Subcutaneous adipose tissue (tissue), 4 donors: ENCODE measurements around the gene GRIK2. TPM values are rescaled to one million over a fixed set of nuclear protein-coding genes. Genes with fewer than 3 reads are reported as not detected.

Experiments used
- CTCF ChIP-seq: fragments of 450-650 bp; IDR thresholded peaks from one replicate; pipeline ENCODE4 v1.5.1; 2016; ENCODE audit warnings: low read depth, mild to moderate bottlenecking, control low read depth, antibody characterized with exemption, moderate library complexity
- total RNA-seq, 4 donors: library from RNA; depleted of rRNA; stranded (reverse); fragments of >200 nt; gene quantifications; one replicate each; pipeline ENCODE4 v1.1.0, GENCODE V29; 2016

GRIK2 gene
- total RNA-seq, 4 donors from 2014 or later, result 0.19 to 1.5 (median 0.81) TPM

- TF ChIP-seq CTCF, result no peak
These were observed 49.8 kb downstream of the GRIK2 start for GRCh38 chr6:101443315-101443714.

GRCh38 chr6:101444717-101445116 is 51.2 kb downstream of the GRIK2 start:
- no peak for TF ChIP-seq CTCF

- TF ChIP-seq CTCF, result no peak
These were observed 52.0 kb downstream of the GRIK2 start for GRCh38 chr6:101445527-101445926.

- TF ChIP-seq CTCF, result no peak
These were observed 57.4 kb downstream of the GRIK2 start for GRCh38 chr6:101450901-101451300.

- TF ChIP-seq CTCF, result no peak
These were observed 58.5 kb downstream of the GRIK2 start for GRCh38 chr6:101451981-101452380.

GRCh38 chr6:101453221-101453620 is 59.7 kb downstream of the GRIK2 start:
- TF ChIP-seq CTCF, result no peak

GRCh38 chr6:101454106-101454676 is 60.7 kb downstream of the GRIK2 start:
- no peak for TF ChIP-seq CTCF
